Muscle layer of duodenum (tissue), 2 donors: ENCODE data around the gene KIRREL1.

Experiments used
- H3K27ac ChIP-seq: one replicate; pipeline ENCODE4 v1.7.0; 2013; ENCODE audit warnings: mild to moderate bottlenecking, low read length
- H3K27me3 ChIP-seq: one replicate; pipeline ENCODE4 v1.7.0; 2013; ENCODE audit warnings: low read depth, mild to moderate bottlenecking, control low read depth, low read length
- H3K36me3 ChIP-seq, 2 donors: one replicate each; pipeline ENCODE4 v1.7.0; 2013; ENCODE audit warnings: low read length in 2 of 2, control low read depth in 1 of 2, mild to moderate bottlenecking in 1 of 2; ENCODE audit not compliant: insufficient read depth in 2 of 2, control insufficient read depth in 1 of 2
- H3K4me1 ChIP-seq, 2 donors: one replicate each; pipeline ENCODE4 v1.7.0; 2013; ENCODE audit warnings: low read length in 2 of 2, mild to moderate bottlenecking in 2 of 2, control low read depth in 1 of 2, moderate library complexity in 1 of 2; ENCODE audit not compliant: insufficient read depth in 2 of 2, control insufficient read depth in 1 of 2
- H3K4me3 ChIP-seq, 2 donors: one replicate each; pipeline ENCODE4 v1.7.0; 2013; ENCODE audit warnings: low read length in 2 of 2, low read depth in 1 of 2, mild to moderate bottlenecking in 1 of 2
- H3K9me3 ChIP-seq, 2 donors: one replicate each; pipeline ENCODE4 v1.7.0; 2013; ENCODE audit warnings: low read length in 2 of 2, control low read depth in 1 of 2, mild to moderate bottlenecking in 1 of 2; ENCODE audit not compliant: control insufficient read depth in 1 of 2
- donor health status: healthy.

The KIRREL1 gene

DNA sequence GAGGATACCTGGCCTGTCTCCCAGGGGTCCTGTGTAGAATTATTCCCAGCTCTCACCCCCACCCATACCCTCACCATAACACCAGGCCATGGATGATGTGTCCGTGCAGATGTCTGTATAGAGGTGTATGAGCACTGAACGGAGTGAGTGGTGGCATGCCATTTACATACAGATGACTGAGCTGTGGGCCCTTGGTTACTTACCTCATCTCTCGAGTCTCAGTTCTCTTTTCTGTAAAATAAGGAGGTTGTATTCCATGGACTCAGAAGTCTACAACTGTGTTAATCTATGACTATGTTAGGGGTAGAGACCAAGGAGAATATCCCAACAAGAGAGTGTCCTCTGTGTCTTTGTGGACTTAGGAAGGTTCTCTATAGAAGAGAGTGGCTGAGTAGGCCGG lies 121.7 kb downstream of the KIRREL1 start:
- no peak overlapping the region for H3K4me3 ChIP-seq

DNA sequence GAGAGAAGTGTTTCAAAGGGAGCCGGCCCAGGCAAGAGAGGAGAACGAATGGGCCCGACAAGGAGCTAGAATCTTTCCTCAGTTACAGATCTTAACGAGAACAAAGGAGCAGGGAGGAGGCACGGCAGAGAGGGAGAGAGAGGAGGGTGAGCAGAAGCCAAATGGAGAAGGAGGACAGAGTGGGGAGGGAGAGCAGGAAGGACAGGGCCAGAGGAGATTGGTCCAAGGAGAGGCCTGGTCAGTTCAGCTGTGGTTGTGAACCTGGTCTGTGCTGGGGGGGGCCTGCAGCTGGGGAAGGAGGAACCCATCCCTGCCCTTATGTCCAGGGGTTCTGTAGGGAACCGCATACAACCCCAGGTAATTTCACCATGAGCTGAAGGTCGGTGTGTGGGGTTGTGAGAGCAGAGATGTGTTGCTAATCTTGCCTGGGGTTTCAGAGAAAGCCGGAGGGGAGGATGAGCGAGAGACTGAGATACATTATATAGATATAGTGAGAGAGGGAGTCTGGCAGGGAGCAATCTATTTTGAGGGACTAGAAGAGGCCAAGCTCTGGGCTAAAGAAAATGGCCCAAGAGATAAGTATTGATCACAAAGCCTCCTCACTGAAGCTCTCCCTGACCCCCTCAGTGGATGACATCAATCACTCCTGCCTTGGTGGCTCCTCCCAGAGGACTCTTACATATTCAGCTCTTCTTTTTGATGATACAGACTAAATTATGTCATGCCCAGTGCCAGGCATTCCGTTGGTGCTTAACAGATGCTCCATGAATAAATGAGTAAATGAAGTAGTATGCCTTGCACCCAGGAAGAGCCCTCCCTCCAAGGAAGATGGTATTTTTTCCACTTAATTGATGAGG lies 123.1 kb downstream of the KIRREL1 start:
- H3K4me1 ChIP-seq: peaks cover 3 to 14% of the 10 kb centered on the region in 2 donors
- no peak overlapping the region for H3K27ac ChIP-seq
- peaks cover 16% of the 10 kb centered on the region for H3K27me3 ChIP-seq
- H3K4me3 ChIP-seq: no peak overlapping the region
- no peaks in the 10 kb centered on the region for H3K9me3 ChIP-seq
- H3K36me3 ChIP-seq: no peaks in the 10 kb centered on the region

More for the DNA sequence above, 121.7 kb downstream of the KIRREL1 start:
- peaks cover 16% of the 10 kb centered on the region for H3K27me3 ChIP-seq
- H3K27ac ChIP-seq: no peak overlapping the region
- H3K36me3 ChIP-seq: no peaks in the 10 kb centered on the region
- no peaks in the 10 kb centered on the region for H3K9me3 ChIP-seq
- peaks cover 3 to 14% of the 10 kb centered on the region in 2 donors for H3K4me1 ChIP-seq

DNA sequence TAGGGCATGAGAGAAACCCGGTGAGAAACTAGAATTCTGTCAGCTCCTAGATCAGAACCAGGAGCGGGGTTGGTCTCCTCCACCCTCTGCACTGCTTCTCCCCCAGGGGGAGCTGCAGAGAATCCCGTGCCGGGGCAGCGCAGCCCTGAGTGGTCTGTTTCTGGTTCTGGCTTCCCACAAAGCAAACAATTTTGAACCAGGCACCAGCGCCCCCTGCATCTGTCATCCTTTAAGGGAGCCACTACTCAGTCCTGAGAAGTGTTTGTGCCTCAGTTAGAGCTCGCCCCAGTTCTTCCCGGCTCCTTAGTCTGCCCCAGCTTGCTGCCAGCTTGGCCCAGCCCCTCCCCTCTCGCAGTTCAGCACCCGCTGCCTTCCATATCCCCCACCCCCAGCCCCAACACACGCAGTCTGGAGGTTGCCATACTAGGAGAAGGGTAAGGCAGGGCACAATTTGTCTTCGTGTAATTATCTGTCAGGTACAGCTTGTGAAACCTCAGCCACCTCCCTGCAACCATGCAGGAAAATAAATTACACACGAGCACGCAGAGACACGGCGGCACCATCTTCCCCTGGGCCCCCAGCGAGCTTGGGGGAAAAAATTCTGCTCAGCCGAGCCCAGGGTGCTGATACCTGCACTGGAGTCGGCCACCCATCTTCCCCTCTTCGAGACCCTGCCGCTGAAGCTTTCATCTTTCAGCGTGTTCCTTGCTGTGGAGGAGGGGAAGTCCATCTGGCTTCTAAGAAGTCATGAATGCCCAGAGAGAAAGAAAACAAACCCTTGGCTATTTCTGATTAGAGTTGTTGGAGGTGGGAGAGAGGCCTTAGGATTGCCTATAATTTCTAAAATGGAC lies 124.6 kb downstream of the KIRREL1 start:
- Histone ChIP-seq H3K36me3 (no peaks in the 10 kb centered on the region), H3K9me3 (no peaks in the 10 kb centered on the region), H3K4me3 (peak overlapping the region; percentile 34 to 59), H3K4me1 (peaks cover 3 to 14% of the 10 kb centered on the region in 2 donors), H3K27me3 (peaks cover 16% of the 10 kb centered on the region), H3K27ac (no peak overlapping the region)

DNA sequence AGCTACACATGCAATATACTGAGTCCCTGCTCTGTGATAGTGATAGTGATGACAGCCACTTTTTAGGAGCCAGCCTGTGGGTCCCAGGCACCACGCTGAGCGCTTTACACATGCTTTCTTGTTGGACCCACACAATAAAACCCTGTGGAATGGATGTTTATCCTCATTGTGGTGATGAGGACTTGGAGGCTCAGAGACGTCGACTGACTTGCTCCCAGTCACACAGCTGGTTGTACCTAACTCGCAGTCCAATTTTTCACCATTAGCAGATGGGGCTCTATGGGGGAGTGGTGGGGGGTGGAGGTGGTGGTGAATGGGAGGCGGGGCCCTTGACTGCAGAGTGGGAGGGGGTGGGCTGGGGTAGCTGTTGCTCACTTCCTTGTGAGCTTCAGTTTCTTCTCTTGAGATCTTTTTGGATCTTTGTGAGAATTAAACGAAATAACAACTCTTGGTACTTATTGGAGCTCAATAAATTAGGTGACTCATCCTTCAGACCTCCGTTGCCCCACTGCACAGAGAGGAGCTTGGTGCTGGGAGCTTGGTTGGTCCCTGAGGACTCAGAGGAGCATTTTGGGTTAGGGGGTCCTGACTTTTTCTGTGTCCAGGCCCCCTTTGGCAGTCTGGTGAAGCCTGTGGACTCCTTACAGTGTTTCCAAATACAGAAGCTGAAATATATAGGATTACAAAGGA lies 125.4 kb downstream of the KIRREL1 start:
- Histone ChIP-seq H3K27me3 (peaks cover 14% of the 10 kb centered on the region), H3K9me3 (no peaks in the 10 kb centered on the region), H3K36me3 (no peaks in the 10 kb centered on the region), H3K4me3 (peak overlapping the region; percentile 34 to 59), H3K27ac (no peak overlapping the region), H3K4me1 (peaks cover 3 to 8% of the 10 kb centered on the region in 2 donors)

DNA sequence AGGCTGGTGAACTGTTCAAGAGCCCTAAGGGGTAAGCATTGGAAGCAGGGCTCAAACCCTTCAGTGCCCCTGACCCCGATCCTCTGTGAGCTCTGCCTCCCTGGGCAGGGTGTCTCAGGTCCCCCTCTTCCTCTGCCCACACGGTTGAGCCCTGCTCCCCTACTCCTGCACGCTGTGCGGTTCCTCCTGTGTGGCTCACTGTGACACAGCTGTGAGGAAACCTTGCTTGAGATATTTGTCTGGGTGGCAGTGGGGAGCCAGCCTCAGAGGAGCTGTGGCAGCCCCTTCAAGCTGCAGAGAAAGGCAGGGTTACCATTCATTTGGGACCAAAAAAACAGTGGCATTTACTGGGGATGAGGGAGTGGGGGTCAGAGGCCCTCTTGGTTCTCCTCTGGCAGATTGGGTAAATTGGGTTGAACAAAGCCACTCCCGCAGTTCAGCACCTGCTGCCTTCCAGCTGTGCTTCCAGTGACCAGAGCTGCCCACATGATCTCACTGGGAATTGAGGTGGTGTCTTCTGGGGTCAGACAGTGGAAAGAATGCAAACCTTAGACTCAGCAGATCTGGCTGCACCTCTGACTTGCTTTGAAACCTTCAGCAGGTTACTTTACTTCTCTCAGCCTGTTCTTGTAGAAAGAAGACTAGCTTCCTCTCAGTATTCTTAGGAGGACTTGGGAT lies 126.7 kb downstream of the KIRREL1 start:
- H3K9me3 ChIP-seq: no peaks in the 10 kb centered on the region
- peaks cover 9% of the 10 kb centered on the region for H3K27me3 ChIP-seq
- no peaks in the 10 kb centered on the region for H3K36me3 ChIP-seq
- H3K4me1 ChIP-seq: peaks cover 3 to 8% of the 10 kb centered on the region in 2 donors
- no peak overlapping the region for H3K4me3 ChIP-seq
- H3K27ac ChIP-seq: no peak overlapping the region

DNA sequence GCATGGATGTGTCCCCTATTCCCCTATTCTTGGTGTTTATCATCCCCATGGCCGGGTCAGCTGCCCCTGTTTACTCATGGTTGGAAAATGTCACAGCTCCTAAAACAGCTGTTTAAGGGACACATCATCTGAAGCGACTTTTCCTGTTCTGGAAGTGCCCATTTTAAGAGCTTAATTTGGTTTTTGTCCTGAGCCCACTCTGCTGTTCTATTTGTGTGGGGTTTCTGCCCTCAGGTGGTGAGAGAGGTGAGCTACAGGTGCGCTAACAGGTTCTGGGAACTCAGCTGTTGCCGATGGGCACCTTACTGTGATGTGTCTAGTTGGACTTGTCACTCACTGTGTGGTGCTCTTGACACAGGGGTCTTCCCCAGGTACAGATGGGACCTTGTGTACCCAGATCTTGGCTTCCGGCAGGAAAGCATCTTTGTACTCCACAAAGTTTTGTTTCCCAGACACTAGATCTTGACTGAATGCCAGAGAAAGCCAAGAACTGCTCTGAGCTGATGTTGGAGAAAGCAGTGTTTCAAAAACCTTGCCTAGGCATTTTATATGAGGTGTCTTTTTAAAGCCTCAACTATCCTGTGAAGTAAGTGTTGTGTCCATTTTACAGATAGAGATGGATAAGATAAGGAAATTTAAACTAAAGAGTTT lies 128.3 kb downstream of the KIRREL1 start:
- Histone ChIP-seq H3K36me3 (no peaks in the 10 kb centered on the region), H3K27ac (no peak overlapping the region), H3K27me3 (peaks cover 9% of the 10 kb centered on the region), H3K9me3 (no peaks in the 10 kb centered on the region), H3K4me3 (no peak overlapping the region), H3K4me1 (peaks cover 3 to 8% of the 10 kb centered on the region in 2 donors)

DNA sequence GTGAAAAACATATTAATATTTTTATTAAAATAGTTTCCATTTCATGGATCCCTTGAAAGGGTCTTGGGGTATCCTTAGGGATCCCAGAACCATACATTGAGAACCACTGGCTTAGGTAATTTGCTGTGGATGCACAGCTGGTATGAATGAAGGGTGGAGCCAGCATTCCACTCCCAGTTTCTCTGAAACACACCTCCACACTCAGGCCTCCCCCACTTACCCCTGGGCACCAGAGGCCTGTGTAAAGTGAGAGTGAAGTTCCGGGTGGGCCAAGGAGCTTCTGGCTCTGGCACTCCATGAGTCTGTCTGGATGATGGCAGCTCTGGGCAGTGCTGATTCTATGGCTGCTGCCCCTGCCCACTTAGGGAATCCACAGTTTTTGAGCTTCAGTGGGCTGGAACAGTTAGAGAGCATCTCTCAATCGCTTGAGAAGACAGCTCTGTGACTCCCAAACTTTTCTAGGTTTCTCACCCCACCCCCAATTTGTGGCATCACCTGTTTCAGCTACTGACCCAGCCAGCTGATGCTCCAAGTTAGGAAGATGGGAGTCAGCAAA lies 129.5 kb downstream of the KIRREL1 start:
- no peak overlapping the region for H3K4me3 ChIP-seq
- peaks cover 3 to 7% of the 10 kb centered on the region in 2 donors for H3K4me1 ChIP-seq
- no peaks in the 10 kb centered on the region for H3K36me3 ChIP-seq
- no peaks in the 10 kb centered on the region for H3K9me3 ChIP-seq
- no peak overlapping the region for H3K27ac ChIP-seq
- peaks cover 9% of the 10 kb centered on the region for H3K27me3 ChIP-seq

DNA sequence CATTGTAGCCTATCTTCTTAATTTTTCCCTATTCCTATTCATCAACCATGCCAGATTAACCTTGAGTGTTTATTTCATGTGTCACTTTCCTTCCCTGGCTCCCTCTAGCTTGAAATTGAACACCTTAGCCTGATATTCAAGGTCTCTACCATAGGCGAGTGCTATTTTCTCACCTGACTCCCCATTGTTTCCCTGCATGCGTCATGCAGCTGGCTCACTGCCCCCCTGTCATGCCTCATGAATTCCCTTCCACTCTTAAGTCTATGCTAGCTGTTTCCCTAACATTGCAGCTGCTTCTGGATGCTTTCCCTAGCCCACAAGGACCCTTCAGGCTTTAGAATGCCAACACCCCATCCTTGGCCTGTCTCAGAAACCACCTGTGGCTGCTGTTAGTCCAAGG lies 130.6 kb downstream of the KIRREL1 start:
- no peak overlapping the region for H3K27ac ChIP-seq
- no peak overlapping the region for H3K4me3 ChIP-seq
- H3K36me3 ChIP-seq: no peaks in the 10 kb centered on the region
- H3K9me3 ChIP-seq: no peaks in the 10 kb centered on the region
- H3K4me1 ChIP-seq: no peaks in the 10 kb centered on the region
- no peaks in the 10 kb centered on the region for H3K27me3 ChIP-seq

DNA sequence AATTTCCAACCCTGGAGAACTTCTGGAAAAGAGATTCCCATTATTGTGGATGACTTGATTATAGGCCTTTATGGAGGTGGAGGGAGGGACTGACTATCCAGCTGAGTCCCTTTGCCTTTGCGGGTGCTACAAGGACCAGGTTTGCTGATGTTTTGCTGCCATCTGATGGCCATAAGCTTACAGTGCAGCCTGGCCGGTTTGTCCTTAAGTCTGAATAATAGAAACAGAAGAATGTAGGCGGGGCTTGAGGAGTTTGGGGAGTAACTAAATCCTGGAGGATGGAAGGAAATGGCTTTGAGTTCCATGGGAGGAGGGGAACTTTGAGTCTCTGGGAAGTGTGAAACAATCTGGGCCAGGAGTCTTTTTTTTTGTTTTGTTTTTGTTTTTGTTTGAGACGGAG lies 131.6 kb downstream of the KIRREL1 start:
- H3K4me1 ChIP-seq: no peaks in the 10 kb centered on the region
- H3K27me3 ChIP-seq: no peaks in the 10 kb centered on the region
- H3K36me3 ChIP-seq: no peaks in the 10 kb centered on the region
- H3K9me3 ChIP-seq: no peaks in the 10 kb centered on the region
- no peak overlapping the region for H3K27ac ChIP-seq
- no peak overlapping the region for H3K4me3 ChIP-seq

DNA sequence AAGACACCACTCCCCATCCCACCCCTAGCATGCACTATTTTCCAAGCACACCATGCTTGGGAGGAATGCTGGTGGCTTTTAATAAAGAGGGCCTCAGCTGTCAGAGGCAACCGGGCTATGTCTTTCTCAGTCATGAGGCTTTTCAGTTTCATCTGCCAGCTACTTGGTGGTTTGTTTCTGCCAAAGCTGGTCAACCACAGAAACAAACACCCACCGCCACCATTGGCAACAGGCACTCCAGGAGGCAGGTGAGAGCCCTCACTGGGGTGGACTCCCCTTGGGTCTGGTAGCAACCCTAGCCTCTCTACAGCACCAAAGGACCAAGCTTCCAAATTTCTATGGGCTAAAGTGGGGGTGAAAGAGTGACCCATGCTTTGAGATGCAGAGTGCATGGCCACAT lies 133.0 kb downstream of the KIRREL1 start:
- Histone ChIP-seq H3K4me1 (no peaks in the 10 kb centered on the region), H3K27me3 (no peaks in the 10 kb centered on the region), H3K9me3 (no peaks in the 10 kb centered on the region), H3K36me3 (no peaks in the 10 kb centered on the region), H3K27ac (no peak overlapping the region), H3K4me3 (no peak overlapping the region)
